Hematopoietic multipotent progenitor cell treated with erythropoietin and hydrocortisone succinate and interleukin-3 and kit ligand, for 15 days (in vitro differentiated cells): ENCODE measurements around the gene ZNF778.

Experiments
- DNase-seq: peaks from one replicate; pipeline ENCODE4 v3.0.0-alpha.2; 2015; ENCODE audit warnings: low spot score

The ZNF778 gene

GRCh38 chr16:89217388-89218191 lies at the start of gene ZNF778:
TSS of gene ZNF778 (plus strand) at chr16:89217703. CDS start at chr16:89221128, 3,425 bp downstream.
- DNase-seq, result peak; percentile 87

GRCh38 chr16:89168381-89169189 lies 48.9 kb upstream of the ZNF778 start:
- DNase-seq, result no peak

GRCh38 chr16:89169778-89170177 lies 47.7 kb upstream of the ZNF778 start:
- DNase-seq, result no peak

- no peak for DNase-seq
Observed at GRCh38 chr16:89170346-89171215, 46.9 kb upstream of the ZNF778 start.

- DNase-seq, result peak; percentile 90
Observed at GRCh38 chr16:89171216-89172170, 46.0 kb upstream of the ZNF778 start, which contains the start of gene CDH15. TSS of gene CDH15 (plus strand) at chr16:89171748. CDS start at chr16:89171832, 84 bp downstream.

GRCh38 chr16:89172171-89172527 lies 45.4 kb upstream of the ZNF778 start:
- DNase-seq, result no peak

GRCh38 chr16:89172528-89173173 lies 44.9 kb upstream of the ZNF778 start:
- no peak for DNase-seq

- DNase-seq, result no peak
Observed at GRCh38 chr16:89173174-89173921, 44.2 kb upstream of the ZNF778 start.

- no peak for DNase-seq
Observed at GRCh38 chr16:89174055-89174827, 43.3 kb upstream of the ZNF778 start.

- DNase-seq, result no peak
Observed at GRCh38 chr16:89174877-89175276, 42.6 kb upstream of the ZNF778 start.

GRCh38 chr16:89175280-89176146 lies 42.0 kb upstream of the ZNF778 start:
- no peak for DNase-seq

GRCh38 chr16:89176147-89176690 lies 41.3 kb upstream of the ZNF778 start:
- no peak for DNase-seq

- no peak for DNase-seq
Observed at GRCh38 chr16:89176717-89177116, 40.8 kb upstream of the ZNF778 start.

GRCh38 chr16:89177501-89177900 lies 40.0 kb upstream of the ZNF778 start:
- DNase-seq, result no peak

- DNase-seq, result no peak
Observed at GRCh38 chr16:89178453-89179147, 38.9 kb upstream of the ZNF778 start.

- no peak for DNase-seq
Observed at GRCh38 chr16:89179148-89179484, 38.4 kb upstream of the ZNF778 start.

GRCh38 chr16:89179656-89180315 lies 37.7 kb upstream of the ZNF778 start:
- no peak for DNase-seq
